GM12875 (cell line): Measurements from ENCODE around the gene CYP26C1.

Experiments used
- H3K4me3 ChIP-seq: one replicate; pipeline ENCODE4 v1.5.1; 2011; ENCODE audit warnings: low read depth, low read length, control low read depth
- TF ChIP-seq, protein P1 (sequence below): IDR thresholded peaks from 2 replicates; pipeline ENCODE4 v1.5.1; 2011; ENCODE audit warnings: low read depth, mild to moderate bottlenecking, control low read depth, inconsistent platforms, low read length, moderate library complexity, borderline replicate concordance; ENCODE audit not compliant: insufficient read depth

CYP26C1 gene

GRCh38 chr10:93059975-93060886, at the start of gene CYP26C1:
CYP26C1 (plus strand) TSS chr10:93060798; CDS start chr10:93061264, 466 bp downstream.
- no peak within 1 kb of the TSS for H3K4me3 ChIP-seq
- TF ChIP-seq, protein P1, sequence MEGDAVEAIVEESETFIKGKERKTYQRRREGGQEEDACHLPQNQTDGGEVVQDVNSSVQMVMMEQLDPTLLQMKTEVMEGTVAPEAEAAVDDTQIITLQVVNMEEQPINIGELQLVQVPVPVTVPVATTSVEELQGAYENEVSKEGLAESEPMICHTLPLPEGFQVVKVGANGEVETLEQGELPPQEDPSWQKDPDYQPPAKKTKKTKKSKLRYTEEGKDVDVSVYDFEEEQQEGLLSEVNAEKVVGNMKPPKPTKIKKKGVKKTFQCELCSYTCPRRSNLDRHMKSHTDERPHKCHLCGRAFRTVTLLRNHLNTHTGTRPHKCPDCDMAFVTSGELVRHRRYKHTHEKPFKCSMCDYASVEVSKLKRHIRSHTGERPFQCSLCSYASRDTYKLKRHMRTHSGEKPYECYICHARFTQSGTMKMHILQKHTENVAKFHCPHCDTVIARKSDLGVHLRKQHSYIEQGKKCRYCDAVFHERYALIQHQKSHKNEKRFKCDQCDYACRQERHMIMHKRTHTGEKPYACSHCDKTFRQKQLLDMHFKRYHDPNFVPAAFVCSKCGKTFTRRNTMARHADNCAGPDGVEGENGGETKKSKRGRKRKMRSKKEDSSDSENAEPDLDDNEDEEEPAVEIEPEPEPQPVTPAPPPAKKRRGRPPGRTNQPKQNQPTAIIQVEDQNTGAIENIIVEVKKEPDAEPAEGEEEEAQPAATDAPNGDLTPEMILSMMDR: no peak

- TF ChIP-seq, protein P1: no peak
- H3K4me3 ChIP-seq: no peak overlapping the region
Observed at GRCh38 chr10:93015722-93016121, 44.9 kb upstream of the CYP26C1 start.

GRCh38 chr10:93023013-93023650, 37.5 kb upstream of the CYP26C1 start:
- H3K4me3 ChIP-seq: no peak overlapping the region
- TF ChIP-seq, protein P1: no peak

- H3K4me3 ChIP-seq: no peak overlapping the region
- TF ChIP-seq, protein P1: no peak
Observed at GRCh38 chr10:93026072-93026471, 34.5 kb upstream of the CYP26C1 start.

DNA sequence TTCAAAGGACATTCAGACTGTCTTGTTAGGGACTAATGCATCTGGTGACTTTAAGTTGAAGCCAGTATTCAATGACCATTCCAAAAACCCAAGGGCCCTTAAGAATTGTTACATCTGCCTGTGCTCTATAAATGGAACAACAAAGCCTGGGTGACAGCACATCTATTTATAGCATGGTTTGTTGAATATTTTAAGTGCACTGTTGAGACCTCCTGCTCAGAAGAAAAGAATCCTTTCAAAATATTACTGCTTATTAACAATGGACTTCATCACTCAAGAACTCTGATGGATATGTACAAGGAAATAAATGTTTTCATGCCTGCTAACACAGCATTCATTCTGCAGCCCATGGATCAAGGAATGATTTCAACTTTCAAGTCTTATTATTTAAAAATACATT, 33.1 kb upstream of the CYP26C1 start:
- H3K4me3 ChIP-seq: no peak overlapping the region
- TF ChIP-seq, protein P1: no peak

GRCh38 chr10:93028883-93029282, 31.7 kb upstream of the CYP26C1 start:
- TF ChIP-seq, protein P1: no peak
- H3K4me3 ChIP-seq: no peak overlapping the region
